Left ventricle myocardium inferior (tissue), 1 donor: ENCODE results near the gene FTCD. TPM values are rescaled to one million over a fixed set of nuclear protein-coding genes. Genes with fewer than 3 reads are reported as not detected.

Experiments used
- DNase-seq: peaks from one replicate; pipeline ENCODE4 v3.0.0-alpha.2; 2020
- H3K27ac ChIP-seq: fragments of 200-600 bp; replicated peaks from 2 replicates; pipeline ENCODE4 v1.8.0; 2021
- H3K27me3 ChIP-seq: fragments of 200-600 bp; 2 replicates; pipeline ENCODE4 v1.8.0; 2021; ENCODE audit warnings: low read depth
- H3K36me3 ChIP-seq: fragments of 200-600 bp; 2 replicates; pipeline ENCODE4 v1.8.0; 2021
- H3K4me1 ChIP-seq: fragments of 200-600 bp; 2 replicates; pipeline ENCODE4 v1.8.0; 2021
- H3K4me3 ChIP-seq: fragments of 200-600 bp; 2 replicates; pipeline ENCODE4 v1.8.0; 2021; ENCODE audit warnings: mild to moderate bottlenecking, moderate library complexity
- H3K9me3 ChIP-seq: fragments of 200-600 bp; replicated peaks from 2 replicates; pipeline ENCODE4 v1.8.0; 2021
- intact Hi-C: fragments of 100-400 bp; cut with micrococcal nuclease; formaldehyde crosslinking; loops from one replicate; pipeline ENCODE4 v1.11.0; 2022
- total RNA-seq: library from RNA; stranded (reverse); fragmentation: NEBNext Ultra II Directional; extraction: Animal tissue kit (Norgen Biotek cat#: 25700); gene quantifications from one replicate; pipeline ENCODE4 v1.2.1, GENCODE V29; 2021
- TF ChIP-seq, protein P1 (sequence below): fragments of 200-600 bp; IDR thresholded peaks from 2 replicates; pipeline ENCODE4 v1.8.0; 2021; ENCODE audit warnings: antibody characterized with exemption, mild to moderate bottlenecking, borderline replicate concordance
- donor health status: DM: no; HTN: yes; CAD: no; lungs with severe emphysema.

The FTCD gene
- total RNA-seq, 1 donor from 2014 or later: 2.2 TPM

DNA sequence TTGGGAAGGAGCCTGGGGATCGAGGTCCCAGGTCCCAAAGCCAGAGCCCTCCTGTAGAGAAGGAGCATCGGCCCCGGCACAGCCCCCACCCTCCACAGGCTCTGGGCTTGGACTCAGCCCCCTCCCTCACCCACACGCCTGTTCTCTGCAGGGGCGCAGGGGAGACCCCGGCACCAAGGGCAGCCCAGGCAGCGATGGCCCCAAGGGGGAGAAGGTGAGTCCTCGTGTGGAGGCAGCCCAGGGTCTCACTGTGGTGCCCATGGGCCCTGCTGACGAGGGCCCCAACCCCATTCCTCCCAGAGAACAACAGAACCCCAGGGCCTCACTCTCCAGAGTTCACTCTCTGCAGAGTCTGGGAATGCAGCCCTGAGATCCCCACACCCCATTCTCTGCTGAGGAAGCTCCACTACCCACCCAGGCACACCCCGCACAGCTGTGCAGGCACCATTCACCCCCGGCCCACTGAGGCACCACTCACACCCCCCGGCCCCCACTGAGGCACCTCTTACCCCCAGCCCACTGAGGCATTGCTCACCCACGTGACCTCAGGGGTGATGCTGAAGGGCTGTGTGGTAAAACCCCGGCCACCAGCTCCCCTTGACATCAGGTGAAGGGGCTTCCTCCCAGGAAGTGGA, 35.6 kb downstream of the FTCD start:
- no peak overlapping the region for H3K4me3 ChIP-seq
- intact Hi-C loops: no loop called here
- no peak overlapping the region for H3K27ac ChIP-seq
- H3K9me3 ChIP-seq: peaks cover 4% of the 10 kb centered on the region
- TF ChIP-seq, protein P1, sequence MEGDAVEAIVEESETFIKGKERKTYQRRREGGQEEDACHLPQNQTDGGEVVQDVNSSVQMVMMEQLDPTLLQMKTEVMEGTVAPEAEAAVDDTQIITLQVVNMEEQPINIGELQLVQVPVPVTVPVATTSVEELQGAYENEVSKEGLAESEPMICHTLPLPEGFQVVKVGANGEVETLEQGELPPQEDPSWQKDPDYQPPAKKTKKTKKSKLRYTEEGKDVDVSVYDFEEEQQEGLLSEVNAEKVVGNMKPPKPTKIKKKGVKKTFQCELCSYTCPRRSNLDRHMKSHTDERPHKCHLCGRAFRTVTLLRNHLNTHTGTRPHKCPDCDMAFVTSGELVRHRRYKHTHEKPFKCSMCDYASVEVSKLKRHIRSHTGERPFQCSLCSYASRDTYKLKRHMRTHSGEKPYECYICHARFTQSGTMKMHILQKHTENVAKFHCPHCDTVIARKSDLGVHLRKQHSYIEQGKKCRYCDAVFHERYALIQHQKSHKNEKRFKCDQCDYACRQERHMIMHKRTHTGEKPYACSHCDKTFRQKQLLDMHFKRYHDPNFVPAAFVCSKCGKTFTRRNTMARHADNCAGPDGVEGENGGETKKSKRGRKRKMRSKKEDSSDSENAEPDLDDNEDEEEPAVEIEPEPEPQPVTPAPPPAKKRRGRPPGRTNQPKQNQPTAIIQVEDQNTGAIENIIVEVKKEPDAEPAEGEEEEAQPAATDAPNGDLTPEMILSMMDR: no peak
- H3K27me3 ChIP-seq: no peaks in the 10 kb centered on the region
- H3K36me3 ChIP-seq: peaks cover 88% of the 10 kb centered on the region
- H3K4me1 ChIP-seq: no peaks in the 10 kb centered on the region
- peak; percentile 11 for DNase-seq

DNA sequence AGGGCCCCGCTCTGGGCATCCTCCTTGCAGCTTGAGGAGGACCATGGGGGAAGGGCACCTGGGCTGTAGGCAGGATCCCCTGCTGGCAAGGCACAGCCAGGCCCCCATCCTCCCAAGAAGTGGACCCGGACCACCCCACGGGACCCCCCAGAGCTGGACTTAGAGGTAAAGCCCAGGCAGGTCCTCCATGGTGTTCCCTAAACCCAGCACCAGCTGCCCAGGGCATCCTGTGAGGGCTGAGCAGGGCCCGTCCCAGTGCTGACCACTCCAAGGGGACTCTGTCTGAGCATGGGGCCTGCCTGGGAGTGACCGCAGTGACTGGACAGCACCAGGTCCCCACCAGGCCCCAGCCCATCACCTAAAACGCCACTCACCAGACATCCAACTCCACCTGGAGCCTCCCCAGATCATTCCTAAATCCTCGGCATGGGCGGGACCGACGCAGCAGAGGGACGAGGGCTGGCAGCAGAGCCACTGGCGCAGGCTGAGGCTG, 36.2 kb downstream of the FTCD start:
- peaks cover 88% of the 10 kb centered on the region for H3K36me3 ChIP-seq
- no peaks in the 10 kb centered on the region for H3K27me3 ChIP-seq
- TF ChIP-seq, protein P1: no peak
- H3K4me3 ChIP-seq: no peak overlapping the region
- H3K4me1 ChIP-seq: no peaks in the 10 kb centered on the region
- no peak for DNase-seq
- peaks cover 9% of the 10 kb centered on the region for H3K9me3 ChIP-seq
- H3K27ac ChIP-seq: peak overlapping the region; percentile 3
- intact Hi-C loops: no loop called here

DNA sequence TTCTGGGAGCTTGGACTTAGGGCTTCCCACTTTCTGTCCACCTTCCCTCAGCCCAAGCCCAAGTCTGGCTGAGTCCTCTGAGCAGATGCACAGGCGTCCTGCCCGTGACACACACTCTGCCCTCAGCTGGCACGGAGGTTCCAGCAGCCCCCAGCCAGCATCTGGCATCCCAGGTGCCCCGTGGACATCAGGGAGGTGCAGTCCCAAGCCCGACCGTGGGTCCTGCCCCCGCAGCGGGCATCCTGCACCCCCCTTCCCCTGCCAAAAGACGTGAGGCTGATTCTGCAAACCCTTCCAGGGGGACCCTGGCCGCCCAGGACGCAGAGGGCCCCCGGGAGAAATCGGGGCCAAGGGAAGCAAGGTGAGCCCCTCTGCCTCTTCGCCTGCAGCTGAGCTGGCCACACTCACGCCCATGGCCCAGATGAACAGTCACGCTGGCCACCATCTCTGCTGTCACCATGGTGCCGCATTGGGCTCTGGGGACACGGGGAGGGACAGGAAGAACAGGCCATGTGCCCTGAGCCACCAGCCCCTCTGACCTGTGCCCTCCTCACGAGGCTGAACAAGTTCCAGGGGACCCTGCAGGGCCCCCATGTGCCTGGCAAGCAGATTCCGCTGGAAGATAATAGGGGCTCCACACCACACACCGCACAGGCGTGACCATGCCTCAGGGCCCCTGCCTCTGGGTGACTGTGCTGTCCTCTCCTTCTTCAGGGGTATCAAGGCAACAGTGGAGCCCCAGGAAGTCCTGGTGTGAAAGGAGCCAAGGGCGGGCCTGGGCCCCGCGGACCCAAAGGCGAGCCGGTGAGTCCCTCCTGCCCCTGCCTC, 36.8 kb downstream of the FTCD start:
- intact Hi-C loops: no loop called here
- Histone ChIP-seq H3K27ac (no peak overlapping the region), H3K27me3 (no peaks in the 10 kb centered on the region), H3K36me3 (peaks cover 93% of the 10 kb centered on the region), H3K4me3 (no peak overlapping the region), H3K9me3 (peaks cover 10% of the 10 kb centered on the region), H3K4me1 (no peaks in the 10 kb centered on the region)
- peak; percentile 12 for DNase-seq
- TF ChIP-seq, protein P1: no peak

DNA sequence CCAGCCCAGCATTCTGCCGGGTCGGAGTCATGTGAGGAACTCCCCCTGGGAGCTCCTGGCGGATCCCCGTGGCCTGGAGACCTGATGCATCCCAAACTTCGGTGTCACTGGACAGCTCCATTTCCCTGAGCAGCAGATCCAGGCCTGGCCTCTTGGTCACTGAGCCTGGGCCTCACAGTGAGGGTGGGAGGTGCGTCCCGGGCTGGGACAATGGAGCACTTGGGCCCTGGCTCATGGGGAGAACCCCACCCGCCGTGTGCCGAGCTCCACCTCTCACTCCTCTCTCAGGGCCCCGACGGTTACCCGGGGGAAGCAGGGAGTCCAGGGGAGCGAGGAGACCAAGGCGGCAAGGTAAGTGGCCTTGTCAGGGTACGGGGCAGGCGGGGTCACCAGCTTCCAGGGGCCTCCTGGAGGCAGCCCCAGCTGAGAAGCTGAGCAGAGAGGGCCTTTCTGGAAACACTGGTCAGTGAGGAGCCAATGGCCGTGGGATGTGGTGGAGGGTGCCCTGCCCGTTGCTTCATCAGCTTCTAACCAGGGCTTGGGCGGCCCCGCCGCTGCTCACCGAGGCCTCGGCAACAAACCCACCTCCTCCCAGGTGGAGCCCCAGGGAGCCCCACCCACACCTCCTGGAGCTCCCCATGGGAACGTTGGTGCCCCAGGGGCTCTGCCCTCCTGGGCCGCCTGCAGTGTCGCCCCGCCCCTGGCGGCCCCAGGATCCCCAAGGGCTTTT, 37.6 kb downstream of the FTCD start:
- Histone ChIP-seq H3K27ac (no peak overlapping the region), H3K4me3 (no peak overlapping the region), H3K27me3 (no peaks in the 10 kb centered on the region), H3K4me1 (no peaks in the 10 kb centered on the region), H3K9me3 (peaks cover 10% of the 10 kb centered on the region), H3K36me3 (peaks cover 99% of the 10 kb centered on the region)
- TF ChIP-seq, protein P1: no peak
- peak; percentile 9 for DNase-seq
- intact Hi-C loops: no loop called here

DNA sequence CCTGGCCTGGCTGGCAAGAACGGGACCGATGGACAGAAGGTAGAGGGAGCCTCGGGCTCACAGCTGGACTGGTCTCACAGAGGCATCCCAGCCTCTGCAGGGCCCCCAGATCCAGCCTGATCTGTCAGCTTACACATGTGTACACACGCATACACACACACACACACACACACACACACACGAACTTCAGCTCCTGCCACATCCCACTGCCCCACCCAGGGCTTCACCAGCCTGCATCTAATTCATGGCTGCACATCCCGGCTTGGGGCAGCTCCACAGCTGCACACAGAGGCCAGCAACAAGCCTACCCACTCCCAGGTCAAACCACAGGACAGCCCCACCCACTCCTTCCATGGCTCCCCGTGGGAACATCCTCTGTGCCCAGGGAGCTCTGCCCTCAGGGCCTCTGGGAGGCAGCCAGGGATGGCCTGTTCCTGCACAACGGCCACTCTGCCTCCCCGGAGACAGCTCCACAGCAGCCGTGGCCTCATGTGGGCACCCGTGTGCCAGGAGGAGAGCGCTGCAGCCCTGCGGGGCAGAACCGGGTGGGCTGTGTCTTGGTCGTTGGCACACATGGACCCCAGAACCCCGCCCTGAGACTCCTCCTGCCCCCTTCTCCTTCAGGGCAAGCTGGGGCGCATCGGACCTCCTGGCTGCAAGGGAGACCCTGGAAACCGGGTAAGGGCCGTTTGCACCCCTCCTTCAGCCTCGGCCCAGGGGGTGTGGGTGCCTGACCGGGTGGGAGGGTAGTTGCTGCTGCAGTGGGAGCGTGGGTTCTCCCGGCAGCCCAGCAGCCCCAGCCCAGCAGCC, 38.4 kb downstream of the FTCD start:
- no peaks in the 10 kb centered on the region for H3K4me1 ChIP-seq
- TF ChIP-seq, protein P1: no peak
- intact Hi-C loops: no loop called here
- H3K27ac ChIP-seq: no peak overlapping the region
- peaks cover 99% of the 10 kb centered on the region for H3K36me3 ChIP-seq
- peaks cover 10% of the 10 kb centered on the region for H3K9me3 ChIP-seq
- DNase-seq: peak; percentile 10
- H3K27me3 ChIP-seq: no peaks in the 10 kb centered on the region
- no peak overlapping the region for H3K4me3 ChIP-seq
